ENCODE results near the gene CRACDL.
A peak's percentile ranks its signal among the peaks of the same experiment; 100 is the strongest.

The CRACDL gene

GRCh38 chr2:98773907-98774306 is 162.1 kb downstream of the CRACDL start:
- H2BK5ac ChIP-seq (ENCODE audit: low read length) = no peak overlapping the region
- no peak overlapping the region for H3K23ac ChIP-seq (ENCODE audit: low read depth, low read length, poor library complexity)
- no peaks in the 10 kb centered on the region for H3K36me3 ChIP-seq (replicated peaks in 1 of 2; ENCODE audit: control insufficient read depth in 2 of 2, insufficient read depth in 2 of 2, low read length in 2 of 2)
- H2BK12ac ChIP-seq (ENCODE audit: low read length) = no peak overlapping the region
- H3K18ac ChIP-seq (ENCODE audit: low read length) = no peak overlapping the region
- no peak overlapping the region for H3K4ac ChIP-seq (ENCODE audit: low read length)
- no peak for DNase-seq (ENCODE audit: low spot score)
- H3K4me3 ChIP-seq (ENCODE audit: low read length in 2 of 2) = no peak overlapping the region
- H3K79me1 ChIP-seq (ENCODE audit: low read depth, low read length) = no peaks in the 10 kb centered on the region
- no peaks in the 10 kb centered on the region for H3K9me3 ChIP-seq (replicated peaks in 1 of 2; ENCODE audit: control insufficient read depth in 2 of 2, insufficient read depth in 1 of 2, low read depth in 1 of 2, low read length in 2 of 2)
- H2BK15ac ChIP-seq (ENCODE audit: low read length) = no peak overlapping the region
- H2BK120ac ChIP-seq (ENCODE audit: low read depth, low read length) = no peak overlapping the region
- no peak overlapping the region for H4K91ac ChIP-seq (ENCODE audit: low read depth, low read length, poor library complexity)
- no peak overlapping the region for H3K14ac ChIP-seq (ENCODE audit: low read length)
- no peak overlapping the region for H3K9ac ChIP-seq (ENCODE audit: low read depth, low read length, poor library complexity)
- WGBS, 2 donors (ENCODE audit: extremely low coverage in 2 of 2, insufficient read length in 2 of 2, insufficient replicate concordance in 1 of 2) = no CpG with 5 or more reads among the region's 4 CpGs
- H2AK5ac ChIP-seq (ENCODE audit: low read depth, low read length) = no peak overlapping the region
- no peak overlapping the region for H3K4me2 ChIP-seq (ENCODE audit: insufficient read depth, low read length, poor library complexity, severe bottlenecking)
- no peak overlapping the region for H2AFZ ChIP-seq (ENCODE audit: low read length)
- no peak overlapping the region for H4K8ac ChIP-seq (ENCODE audit: low read depth, low read length)
- H3K27me3 ChIP-seq (ENCODE audit: control insufficient read depth in 3 of 3, insufficient read depth in 3 of 3, low read depth in 1 of 3, low read length in 3 of 3) = peaks cover 0 to 4% (median 0%) of the 10 kb centered on the region in 3 experiments
- H3K4me1 ChIP-seq (ENCODE audit: control insufficient read depth in 2 of 2, insufficient read depth in 1 of 2, low read depth in 1 of 2, low read length in 2 of 2) = no peaks in the 10 kb centered on the region
- H3K27ac ChIP-seq (replicated peaks; ENCODE audit: low read length) = no peak overlapping the region

- Histone ChIP-seq H2BK5ac (ENCODE audit: low read length) (no peak overlapping the region), H3K23ac (ENCODE audit: low read depth, low read length, poor library complexity) (no peak overlapping the region), H2BK120ac (ENCODE audit: low read depth, low read length) (no peak overlapping the region), H2AFZ (ENCODE audit: low read length) (no peak overlapping the region), H3K9ac (ENCODE audit: low read depth, low read length, poor library complexity) (no peak overlapping the region), H2BK12ac (ENCODE audit: low read length) (no peak overlapping the region), H3K36me3 (replicated peaks in 1 of 2; ENCODE audit: control insufficient read depth in 2 of 2, insufficient read depth in 2 of 2, low read length in 2 of 2) (no peaks in the 10 kb centered on the region), H4K91ac (ENCODE audit: low read depth, low read length, poor library complexity) (no peak overlapping the region), H4K8ac (ENCODE audit: low read depth, low read length) (no peak overlapping the region), H3K27me3 (ENCODE audit: control insufficient read depth in 3 of 3, insufficient read depth in 3 of 3, low read depth in 1 of 3, low read length in 3 of 3) (peaks cover 0 to 9% (median 0%) of the 10 kb centered on the region in 3 experiments), H3K79me1 (ENCODE audit: low read depth, low read length) (no peaks in the 10 kb centered on the region), H3K9me3 (replicated peaks in 1 of 2; ENCODE audit: control insufficient read depth in 2 of 2, insufficient read depth in 1 of 2, low read depth in 1 of 2, low read length in 2 of 2) (no peaks in the 10 kb centered on the region), H3K4me1 (ENCODE audit: control insufficient read depth in 2 of 2, insufficient read depth in 1 of 2, low read depth in 1 of 2, low read length in 2 of 2) (no peaks in the 10 kb centered on the region), H3K14ac (ENCODE audit: low read length) (no peak overlapping the region), H2BK15ac (ENCODE audit: low read length) (no peak overlapping the region), H3K4me3 (ENCODE audit: low read length in 2 of 2) (no peak overlapping the region), H3K4ac (ENCODE audit: low read length) (no peak overlapping the region), H3K18ac (ENCODE audit: low read length) (no peak overlapping the region), H2AK5ac (ENCODE audit: low read depth, low read length) (no peak overlapping the region), H3K4me2 (ENCODE audit: insufficient read depth, low read length, poor library complexity, severe bottlenecking) (no peak overlapping the region), H3K27ac (replicated peaks; ENCODE audit: low read length) (no peak overlapping the region)
- no peak for DNase-seq (ENCODE audit: low spot score)
- no CpG with 5 or more reads among the region's 5 CpGs for WGBS, 2 donors (ENCODE audit: extremely low coverage in 2 of 2, insufficient read length in 2 of 2, insufficient replicate concordance in 1 of 2)
Observed at GRCh38 chr2:98773169-98773568, 162.9 kb downstream of the CRACDL start.

- H3K4ac ChIP-seq (ENCODE audit: low read length) = no peak overlapping the region
- H4K91ac ChIP-seq (ENCODE audit: low read depth, low read length, poor library complexity) = no peak overlapping the region
- no peak overlapping the region for H3K27ac ChIP-seq (replicated peaks; ENCODE audit: low read length)
- no peaks in the 10 kb centered on the region for H3K9me3 ChIP-seq (replicated peaks in 1 of 2; ENCODE audit: control insufficient read depth in 2 of 2, insufficient read depth in 1 of 2, low read depth in 1 of 2, low read length in 2 of 2)
- H3K9ac ChIP-seq (ENCODE audit: low read depth, low read length, poor library complexity) = no peak overlapping the region
- DNase-seq (ENCODE audit: low spot score) = no peak
- no peak overlapping the region for H3K4me3 ChIP-seq (ENCODE audit: low read length in 2 of 2)
- no peak overlapping the region for H3K4me2 ChIP-seq (ENCODE audit: insufficient read depth, low read length, poor library complexity, severe bottlenecking)
- no peak overlapping the region for H3K18ac ChIP-seq (ENCODE audit: low read length)
- H3K14ac ChIP-seq (ENCODE audit: low read length) = no peak overlapping the region
- no peaks in the 10 kb centered on the region for H3K79me1 ChIP-seq (ENCODE audit: low read depth, low read length)
- no peak overlapping the region for H4K8ac ChIP-seq (ENCODE audit: low read depth, low read length)
- no peaks in the 10 kb centered on the region for H3K4me1 ChIP-seq (ENCODE audit: control insufficient read depth in 2 of 2, insufficient read depth in 1 of 2, low read depth in 1 of 2, low read length in 2 of 2)
- peaks cover 0 to 9% (median 0%) of the 10 kb centered on the region in 3 experiments for H3K27me3 ChIP-seq (ENCODE audit: control insufficient read depth in 3 of 3, insufficient read depth in 3 of 3, low read depth in 1 of 3, low read length in 3 of 3)
- no peak overlapping the region for H3K23ac ChIP-seq (ENCODE audit: low read depth, low read length, poor library complexity)
- no peak overlapping the region for H2AFZ ChIP-seq (ENCODE audit: low read length)
- H3K36me3 ChIP-seq (replicated peaks in 1 of 2; ENCODE audit: control insufficient read depth in 2 of 2, insufficient read depth in 2 of 2, low read length in 2 of 2) = no peaks in the 10 kb centered on the region
- no CpG with 5 or more reads among the region's 8 CpGs for WGBS, 2 donors (ENCODE audit: extremely low coverage in 2 of 2, insufficient read length in 2 of 2, insufficient replicate concordance in 1 of 2)
- no peak overlapping the region for H2BK5ac ChIP-seq (ENCODE audit: low read length)
- H2BK12ac ChIP-seq (ENCODE audit: low read length) = no peak overlapping the region
- H2AK5ac ChIP-seq (ENCODE audit: low read depth, low read length) = no peak overlapping the region
- H2BK120ac ChIP-seq (ENCODE audit: low read depth, low read length) = no peak overlapping the region
- H2BK15ac ChIP-seq (ENCODE audit: low read length) = no peak overlapping the region
Observed at GRCh38 chr2:98772536-98772935, 163.5 kb downstream of the CRACDL start.

- H3K9ac ChIP-seq (ENCODE audit: low read depth, low read length, poor library complexity) = no peak overlapping the region
- peak overlapping the region; percentile 19 for H4K8ac ChIP-seq (ENCODE audit: low read depth, low read length)
- H2BK15ac ChIP-seq (ENCODE audit: low read length) = no peak overlapping the region
- WGBS, 2 donors (ENCODE audit: extremely low coverage in 2 of 2, insufficient read length in 2 of 2, insufficient replicate concordance in 1 of 2) = no CpG with 5 or more reads among the region's 17 CpGs
- H4K91ac ChIP-seq (ENCODE audit: low read depth, low read length, poor library complexity) = no peak overlapping the region
- H3K18ac ChIP-seq (ENCODE audit: low read length) = no peak overlapping the region
- no peak for DNase-seq (ENCODE audit: low spot score)
- H2AK5ac ChIP-seq (ENCODE audit: low read depth, low read length) = no peak overlapping the region
- no peaks in the 10 kb centered on the region for H3K4me1 ChIP-seq (ENCODE audit: control insufficient read depth in 2 of 2, insufficient read depth in 1 of 2, low read depth in 1 of 2, low read length in 2 of 2)
- no peak overlapping the region for H2BK12ac ChIP-seq (ENCODE audit: low read length)
- H3K9me3 ChIP-seq (replicated peaks in 1 of 2; ENCODE audit: control insufficient read depth in 2 of 2, insufficient read depth in 1 of 2, low read depth in 1 of 2, low read length in 2 of 2) = no peaks in the 10 kb centered on the region
- H3K27me3 ChIP-seq (ENCODE audit: control insufficient read depth in 3 of 3, insufficient read depth in 3 of 3, low read depth in 1 of 3, low read length in 3 of 3) = peaks cover 0 to 9% (median 0%) of the 10 kb centered on the region in 3 experiments
- H3K79me1 ChIP-seq (ENCODE audit: low read depth, low read length) = no peaks in the 10 kb centered on the region
- no peak overlapping the region for H3K23ac ChIP-seq (ENCODE audit: low read depth, low read length, poor library complexity)
- no peak overlapping the region for H2BK120ac ChIP-seq (ENCODE audit: low read depth, low read length)
- no peak overlapping the region for H2AFZ ChIP-seq (ENCODE audit: low read length)
- H3K4me2 ChIP-seq (ENCODE audit: insufficient read depth, low read length, poor library complexity, severe bottlenecking) = no peak overlapping the region
- H2BK5ac ChIP-seq (ENCODE audit: low read length) = no peak overlapping the region
- H3K4ac ChIP-seq (ENCODE audit: low read length) = no peak overlapping the region
- H3K4me3 ChIP-seq (ENCODE audit: low read length in 2 of 2) = no peak overlapping the region
- H3K36me3 ChIP-seq (replicated peaks in 1 of 2; ENCODE audit: control insufficient read depth in 2 of 2, insufficient read depth in 2 of 2, low read length in 2 of 2) = no peaks in the 10 kb centered on the region
- H3K14ac ChIP-seq (ENCODE audit: low read length) = no peak overlapping the region
- no peak overlapping the region for H3K27ac ChIP-seq (replicated peaks; ENCODE audit: low read length)
Observed at GRCh38 chr2:98771721-98772524, 164.1 kb downstream of the CRACDL start.

Measured in neuronal stem cell (in vitro differentiated cells).